Heart right ventricle (tissue), 16 donors: ENCODE data around the gene NCBP3. TPM values are rescaled to one million over a fixed set of nuclear protein-coding genes. Genes with fewer than 3 reads are reported as not detected.
A peak's percentile ranks its signal among the peaks of the same experiment; 100 is the strongest.

ENCODE experiments used
- ATAC-seq, 8 donors: fragments of 200-7000 bp; cut with Tn5 transposase; one replicate each; pipeline ENCODE4 v1.9.1; 2020; ENCODE audit warnings: mild to moderate bottlenecking in 8 of 8, moderate library complexity in 8 of 8, moderate number of reproducible peaks in 1 of 8
- DNase-seq, 2 donors: peaks; one replicate each; pipeline ENCODE4 v3.0.0-alpha.2; 2020
- H3K27ac ChIP-seq, 10 donors: fragments of 200-600 bp; sonication (generic) in 2 of 10; one replicate each; pipeline versions ENCODE4 v1.5.0 to v1.8.0; 2020 to 2022; ENCODE audit warnings: mild to moderate bottlenecking in 3 of 10
- H3K27me3 ChIP-seq, 7 donors: fragments of 200-600 bp; one replicate each; pipeline ENCODE4 v1.8.0; 2021 to 2022; ENCODE audit warnings: mild to moderate bottlenecking in 2 of 7
- H3K36me3 ChIP-seq, 9 donors: fragments of 200-600 bp; sonication (generic) in 1 of 9; one replicate each; pipeline versions ENCODE4 v1.5.0 to v1.8.0; 2020 to 2022; ENCODE audit warnings: mild to moderate bottlenecking in 2 of 9
- H3K4me1 ChIP-seq, 9 donors: fragments of 200-600 bp; sonication (generic) in 1 of 9; one replicate each; pipeline versions ENCODE4 v1.5.0 to v1.8.0; 2020 to 2022; ENCODE audit warnings: mild to moderate bottlenecking in 4 of 9
- H3K4me3 ChIP-seq, 10 donors: fragments of 200-600 bp; sonication (generic) in 2 of 10; one replicate each; pipeline versions ENCODE4 v1.5.0 to v1.8.0; 2020 to 2022; ENCODE audit warnings: mild to moderate bottlenecking in 7 of 10, moderate library complexity in 2 of 10
- H3K9me3 ChIP-seq, 11 donors: fragments of 200-600 bp in 10 of 11; sonication (generic) in 2 of 11; one replicate each; pipeline versions ENCODE4 v1.5.0 to v1.8.0; 2013 to 2022; ENCODE audit warnings: mild to moderate bottlenecking in 2 of 11, control low read depth in 1 of 11, moderate library complexity in 1 of 11
- WGBS, 2 donors: extraction: QIAGEN DNeasy Blood & Tissue Kit; methylation state at CpG; one replicate each; pipeline ENCODE4 v1.1.7; 2013; ENCODE audit warnings: inconsistent platforms in 1 of 2; 5-methylcytosine and 5-hydroxymethylcytosine counted together
- intact Hi-C, 10 donors: fragments of 100-400 bp; cut with DNase I; formaldehyde crosslinking; loops; one replicate each; pipeline versions ENCODE4 v1.11.1 to v1.14.2; 2022
- polyA plus RNA-seq, 2 donors: library from polyadenylated mRNA; stranded (reverse); fragments of 200-250 nt; gene quantifications; one replicate each; pipeline ENCODE4 v1.2.3, GENCODE V29; 2013
- total RNA-seq, 10 donors: library from RNA; stranded (reverse); fragmentation: NEBNext Ultra II Directional in 3 of 10; extraction: Animal tissue kit (Norgen Biotek cat#: 25700) in 3 of 10; gene quantifications; one replicate each; pipeline versions ENCODE4 v1.2.1 to v1.2.4, GENCODE V29; 2021 to 2023
- TF ChIP-seq, protein P1 (sequence below), 9 donors: fragments of 200-600 bp; sonication (generic) in 2 of 9; IDR thresholded peaks; one replicate each; pipeline versions ENCODE4 v1.5.0 to v1.8.0; 2021 to 2022; ENCODE audit warnings: antibody characterized with exemption in 9 of 9, mild to moderate bottlenecking in 5 of 9, moderate library complexity in 1 of 9
- donor health status: Arrhythmogenic right ventricular cardiomyopathy.
- donor health status: ischemic (EF 13 %, LVEDD 7.1; RV severe dilation, severe dysfunction).
- donor health status: healthy with polysubstance abuse.
- donor health status: DM: no; HTN: yes; CAD: no.
- donor health status: DM: no; HTN: no; CAD: no.
- donor health status: ischemic (EF 25% LVEDD 6.9; RV normal size, moderate dysfunction).
- donor health status: ischemic (EF 25% LVEDD 5.7; RV mildly dilated, moderate dysfunction).
- donor health status: healthy.
- donor health status: DM: yes; HTN: yes; CAD: no.
- donor health status: Ischemic cardiomyopathy.
- donor health status: ischemic (EF 35%, LVEDD 5.7; RV mildly dilated, moderate dysfunction).
- donor health status: nonischemic (EF 11% LVEDD 7.7; RV severe dilation, severe dysfunction).
- donor health status: DM: yes; HTN: yes; CAD: no.
- donor health status: PGD.
- donor health status: ischemic (EF 29% LVEDD 5.4; RV normal size, mild dysfunction).
- donor health status: nonischemic (EF 23%, LVEDD 6.1; RV moderate dilation, normal function).

The NCBP3 gene
- total and polyA plus RNA-seq, 12 donors: 7.3 to 30.9 (median 21.0) TPM

DNA sequence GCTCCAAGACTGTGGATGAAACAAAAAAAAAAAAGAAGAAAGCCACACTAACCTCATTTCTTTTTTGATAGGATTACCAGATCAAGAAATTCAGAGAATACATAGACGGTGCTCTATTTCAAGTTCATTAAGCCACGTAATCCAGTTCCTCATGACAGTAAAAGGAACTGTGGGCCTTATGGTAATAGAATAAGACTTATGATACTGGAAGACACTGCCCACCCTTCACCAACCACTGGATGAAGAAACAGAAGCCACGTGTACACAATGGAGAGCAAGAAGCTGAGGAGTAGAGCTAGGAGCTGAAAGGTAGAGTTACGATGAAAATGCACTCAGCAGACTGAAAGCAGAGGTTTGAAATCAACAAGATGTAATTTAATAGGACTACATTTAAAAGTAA lies 11.2 kb downstream of the NCBP3 start:
- Histone ChIP-seq H3K9me3 (no peaks in the 10 kb centered on the region), H3K27me3 (no peaks in the 10 kb centered on the region), H3K4me1 (peaks cover 0 to 30% (median 20%) of the 10 kb centered on the region in 9 donors), H3K36me3 (peaks cover 0 to 84% (median 22%) of the 10 kb centered on the region in 9 donors), H3K27ac (peak overlapping the region in 8 of 10 donors; percentile 44 to 82 (median 71)), H3K4me3 (no peak overlapping the region)
- 91 to 92% methylated on average over 4 of the region's 4 CpGs for WGBS, 2 donors
- ATAC-seq: no peak
- intact Hi-C loops: no loop called here
- DNase-seq: no peak
- TF ChIP-seq, protein P1, sequence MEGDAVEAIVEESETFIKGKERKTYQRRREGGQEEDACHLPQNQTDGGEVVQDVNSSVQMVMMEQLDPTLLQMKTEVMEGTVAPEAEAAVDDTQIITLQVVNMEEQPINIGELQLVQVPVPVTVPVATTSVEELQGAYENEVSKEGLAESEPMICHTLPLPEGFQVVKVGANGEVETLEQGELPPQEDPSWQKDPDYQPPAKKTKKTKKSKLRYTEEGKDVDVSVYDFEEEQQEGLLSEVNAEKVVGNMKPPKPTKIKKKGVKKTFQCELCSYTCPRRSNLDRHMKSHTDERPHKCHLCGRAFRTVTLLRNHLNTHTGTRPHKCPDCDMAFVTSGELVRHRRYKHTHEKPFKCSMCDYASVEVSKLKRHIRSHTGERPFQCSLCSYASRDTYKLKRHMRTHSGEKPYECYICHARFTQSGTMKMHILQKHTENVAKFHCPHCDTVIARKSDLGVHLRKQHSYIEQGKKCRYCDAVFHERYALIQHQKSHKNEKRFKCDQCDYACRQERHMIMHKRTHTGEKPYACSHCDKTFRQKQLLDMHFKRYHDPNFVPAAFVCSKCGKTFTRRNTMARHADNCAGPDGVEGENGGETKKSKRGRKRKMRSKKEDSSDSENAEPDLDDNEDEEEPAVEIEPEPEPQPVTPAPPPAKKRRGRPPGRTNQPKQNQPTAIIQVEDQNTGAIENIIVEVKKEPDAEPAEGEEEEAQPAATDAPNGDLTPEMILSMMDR (IDR thresholded peaks at IDR 0.05): no peak

DNA sequence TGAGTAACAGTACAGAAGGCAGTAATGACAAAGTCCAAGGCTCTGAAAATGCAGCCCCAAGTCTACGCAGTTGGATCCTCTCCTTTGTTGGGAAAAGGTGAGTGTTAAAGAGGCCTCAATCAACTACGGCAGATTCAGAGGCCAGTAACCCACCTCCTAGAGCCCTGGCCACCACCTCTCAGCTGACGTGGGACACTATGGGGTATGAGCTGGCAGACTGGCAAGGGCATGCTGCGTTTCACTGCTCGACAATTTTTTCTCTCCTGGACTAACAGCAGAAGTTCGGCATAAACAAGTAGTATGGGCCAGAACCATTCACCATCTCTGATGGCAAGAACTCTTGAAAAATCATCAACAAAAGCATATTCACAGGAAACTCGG lies 17.2 kb downstream of the NCBP3 start:
- H3K27me3 ChIP-seq: no peaks in the 10 kb centered on the region
- WGBS, 2 donors: 74 to 82% methylated on average over 7 of the region's 7 CpGs
- H3K36me3 ChIP-seq: peaks cover 0 to 84% (median 31%) of the 10 kb centered on the region in 9 donors
- no peak overlapping the region for H3K4me3 ChIP-seq
- intact Hi-C loops: loop anchor here in 4 of 10 donors (5.0 to 10.0 kb wide), 2 partner anchors 92 to 94 kb away; no protein-coding TSS in a partner anchor
- TF ChIP-seq, protein P1 (IDR thresholded peaks at IDR 0.05): no peak
- H3K27ac ChIP-seq: peak overlapping the region; percentile 7 to 88 (median 71)
- H3K4me1 ChIP-seq: peaks cover 5 to 27% (median 15%) of the 10 kb centered on the region in 9 donors
- ATAC-seq: peak in 5 of 8 donors; percentile 26 to 64 (median 50)
- DNase-seq: no peak
- no peaks in the 10 kb centered on the region for H3K9me3 ChIP-seq

DNA sequence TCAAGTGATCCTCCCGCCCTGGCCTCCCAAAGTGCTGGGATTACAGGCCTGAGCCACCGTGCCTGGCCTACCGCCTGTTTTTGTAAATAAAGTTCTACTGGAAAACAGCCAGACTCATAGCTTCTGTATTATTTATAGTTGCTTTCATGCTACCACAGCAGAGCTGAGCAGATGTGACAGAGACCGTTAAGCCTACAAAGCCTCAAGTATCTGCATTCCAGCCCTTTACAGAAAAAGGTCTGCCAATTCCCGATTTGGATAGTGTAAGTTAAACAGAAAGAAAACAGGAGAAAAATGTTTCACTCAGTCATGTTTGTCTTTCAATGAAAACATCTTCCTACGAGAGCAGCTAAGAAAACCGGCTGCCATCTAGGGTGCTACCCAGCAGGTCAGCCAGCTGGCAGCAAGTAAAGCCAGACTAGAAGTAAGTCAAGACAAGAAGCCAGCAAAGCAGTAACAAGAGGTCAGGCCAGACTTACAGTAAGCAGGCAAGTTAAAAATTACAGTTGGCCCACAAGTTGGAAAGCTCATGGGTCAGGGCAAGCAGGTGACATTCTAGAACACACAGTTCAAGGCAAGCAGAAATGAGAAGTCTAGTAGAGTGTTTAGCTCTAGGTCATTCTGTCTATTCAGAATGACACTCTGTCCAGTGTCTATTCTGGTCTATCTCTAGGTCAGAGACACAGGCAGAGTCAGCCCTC lies 17.7 kb downstream of the NCBP3 start:
- no peak overlapping the region for H3K4me3 ChIP-seq
- no peaks in the 10 kb centered on the region for H3K9me3 ChIP-seq
- no peaks in the 10 kb centered on the region for H3K27me3 ChIP-seq
- ATAC-seq (peak; percentile 67 to 96 (median 92)), DNase-seq (no peak)
- peak overlapping the region; percentile 7 to 88 (median 71) for H3K27ac ChIP-seq
- WGBS, 2 donors: 40 to 48% methylated on average over 7 of the region's 7 CpGs
- H3K4me1 ChIP-seq: peaks cover 5 to 27% (median 15%) of the 10 kb centered on the region in 9 donors
- H3K36me3 ChIP-seq: peaks cover 0 to 84% (median 37%) of the 10 kb centered on the region in 9 donors
- intact Hi-C loops: loop anchor here in 4 of 10 donors (5.0 to 10.0 kb wide), 2 partner anchors 91 to 94 kb away; no protein-coding TSS in a partner anchor
- TF ChIP-seq, protein P1 (IDR thresholded peaks at IDR 0.05): no peak

DNA sequence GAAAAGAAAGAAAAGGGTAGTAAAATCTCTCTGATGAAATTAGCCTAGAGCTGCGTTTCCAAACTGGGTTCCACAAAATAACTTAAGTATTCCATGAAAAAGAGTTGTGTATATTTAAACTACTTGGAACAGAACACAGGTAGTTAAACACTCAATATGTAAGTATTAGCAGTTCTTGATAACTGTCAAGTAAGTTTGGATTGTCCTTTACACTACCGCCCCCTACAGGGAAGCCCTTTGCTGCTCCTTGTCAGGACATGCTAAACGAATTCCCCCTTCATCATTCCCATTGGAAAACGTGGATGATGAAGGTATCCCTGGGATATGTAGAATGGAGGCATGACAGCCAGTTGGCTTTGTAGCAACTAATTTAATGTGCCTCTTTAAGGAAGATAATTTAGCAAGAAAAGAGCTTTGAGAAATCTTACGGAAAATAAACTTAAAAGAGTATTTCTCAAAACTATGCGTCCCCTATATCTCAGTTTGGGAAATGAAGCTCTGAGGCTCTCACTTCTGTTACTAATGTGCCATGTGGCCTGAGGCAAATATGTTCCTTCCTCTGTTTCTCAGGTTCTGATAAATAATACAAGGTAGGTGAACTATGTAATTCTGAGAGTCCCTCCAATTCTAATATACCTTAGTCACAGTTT lies 18.8 kb downstream of the NCBP3 start:
- H3K4me3 ChIP-seq: no peak overlapping the region
- DNase-seq: peak in 1 of 2 donors; percentile 25
- H3K4me1 ChIP-seq: peaks cover 5 to 27% (median 15%) of the 10 kb centered on the region in 9 donors
- intact Hi-C loops: loop anchor here in 4 of 10 donors (5.0 to 10.0 kb wide), 2 partner anchors 90 to 92 kb away; no protein-coding TSS in a partner anchor
- WGBS, 2 donors: 65 to 66% methylated on average over 6 of the region's 6 CpGs
- TF ChIP-seq, protein P1 (IDR thresholded peaks at IDR 0.05): peak in 8 of 9 donors; percentile 9 to 74 (median 46)
- no peaks in the 10 kb centered on the region for H3K27me3 ChIP-seq
- H3K9me3 ChIP-seq: no peaks in the 10 kb centered on the region
- no peak for ATAC-seq
- peaks cover 0 to 88% (median 38%) of the 10 kb centered on the region in 9 donors for H3K36me3 ChIP-seq
- H3K27ac ChIP-seq: peak overlapping the region in 5 of 10 donors; percentile 27 to 82 (median 73)
